ENCODE data around the gene SPAAR. TPM values are rescaled to one million over a fixed set of nuclear protein-coding genes. Genes with fewer than 3 reads are reported as not detected.
"Not testable (repeated sequence)": the region's sequence is repeated elsewhere in the genome, so short reads cannot be mapped to it uniquely, and the experiment has no call there.

The SPAAR gene
- polyA plus RNA-seq, 3 donors = 1.5 to 16.9 (median 14.6) TPM

DNA sequence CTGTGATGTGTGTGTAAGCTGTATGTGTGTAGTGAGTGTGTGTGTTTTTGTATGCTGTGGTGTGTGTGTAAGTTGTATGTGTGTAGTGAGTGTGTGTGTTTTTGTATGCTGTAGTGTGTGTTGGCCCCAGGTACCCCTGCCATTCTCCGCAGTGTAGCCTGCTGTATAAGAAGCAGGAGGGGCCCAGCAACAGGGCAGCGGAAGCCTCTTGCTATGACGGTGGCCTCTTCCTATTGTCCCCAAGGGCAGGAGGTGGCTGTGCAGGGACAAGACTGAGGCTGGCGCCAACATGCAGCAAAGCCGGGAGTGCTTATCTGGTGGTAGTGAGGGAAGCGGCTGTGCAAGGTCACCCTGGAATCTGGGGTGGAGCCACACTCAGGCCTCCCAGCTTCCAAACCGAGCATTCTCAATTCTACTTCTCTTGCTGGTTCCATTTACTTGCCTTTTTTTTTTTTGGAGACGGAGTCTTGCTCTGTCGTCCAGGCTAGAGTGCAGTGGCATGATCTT lies 5.1 kb downstream of the SPAAR start:
- H3K27ac ChIP-seq (ENCODE audit: low read depth, low read length) = no peak overlapping the region
- WGBS, 3 donors = 19 to 32% (median 25%) methylated on average over 9 of the region's 9 CpGs

DNA sequence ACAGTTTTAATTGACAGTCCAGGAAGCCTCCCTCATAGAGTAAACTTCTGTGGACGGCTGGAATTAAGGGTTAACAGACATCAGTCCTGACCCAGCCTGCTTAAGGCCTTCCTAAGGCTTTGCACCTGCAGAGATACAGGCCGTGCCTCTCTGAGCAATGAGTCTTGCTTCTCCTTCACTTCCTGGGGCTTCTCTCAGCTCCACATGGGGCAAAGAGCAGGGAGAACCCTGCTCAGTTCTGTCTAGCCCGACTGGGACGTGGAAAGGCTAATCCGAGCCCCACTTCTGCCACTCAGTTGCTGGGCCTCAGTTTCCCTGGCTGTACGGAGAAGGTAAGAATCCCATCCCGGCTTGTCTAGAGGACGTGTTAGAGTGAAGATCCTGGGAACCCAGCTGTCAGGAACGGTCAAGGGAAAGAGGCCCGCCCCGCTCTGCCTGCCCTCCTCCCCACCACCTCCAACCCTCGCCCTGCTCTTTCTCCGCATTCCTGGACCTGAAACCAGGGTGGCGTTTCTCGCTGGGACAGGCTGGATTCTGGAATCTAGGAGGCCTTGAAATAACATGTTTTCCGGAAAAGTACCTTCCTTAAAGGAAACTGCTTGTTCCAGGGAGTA lies 6.5 kb downstream of the SPAAR start:
- 75 to 84% (median 82%) methylated on average over 16 of the region's 16 CpGs for WGBS, 3 donors
- no peak overlapping the region for H3K27ac ChIP-seq (ENCODE audit: low read depth, low read length)

DNA sequence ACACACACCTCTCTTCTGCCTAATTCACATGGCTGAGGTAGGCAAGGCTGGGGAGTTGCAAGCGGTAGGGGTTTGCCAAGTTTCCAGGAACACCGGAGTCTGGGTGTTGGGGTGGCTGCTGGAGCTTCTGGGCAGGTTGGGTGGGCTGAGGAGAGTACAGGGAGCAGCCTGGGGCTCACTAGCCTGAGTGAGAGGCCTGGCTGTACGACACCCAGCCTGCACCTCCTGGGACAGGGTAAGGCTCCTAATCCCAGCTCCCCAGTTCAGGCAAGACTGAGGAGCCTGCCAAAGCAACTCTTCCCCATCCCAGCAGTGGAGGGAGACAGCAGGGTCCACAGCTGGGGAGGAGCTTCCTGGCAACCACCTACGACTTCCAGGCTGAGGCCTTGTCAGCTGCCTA lies 8.0 kb downstream of the SPAAR start:
- H3K27ac ChIP-seq (ENCODE audit: low read depth, low read length) = no peak overlapping the region
- 70 to 91% (median 76%) methylated on average over 4 of the region's 4 CpGs for WGBS, 3 donors

DNA sequence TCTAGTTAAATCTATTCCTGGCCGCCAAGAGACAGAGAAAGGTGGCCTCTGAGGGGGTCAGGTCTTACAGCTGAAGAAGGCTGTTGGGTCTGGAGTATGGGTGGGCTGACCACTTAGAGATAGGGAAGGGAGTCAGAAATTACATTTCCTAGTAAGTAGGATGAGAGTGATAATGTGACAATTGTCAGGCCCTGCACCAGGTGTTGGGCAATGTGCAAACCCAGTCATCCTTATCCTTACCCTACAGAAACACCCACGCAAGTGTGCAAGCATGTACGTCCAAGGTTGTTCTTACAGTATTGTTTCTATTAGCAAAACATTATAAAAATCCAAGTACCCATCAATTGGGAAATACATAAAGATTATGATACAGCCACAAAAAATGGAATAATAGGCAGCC lies 9.5 kb downstream of the SPAAR start:
- 73 to 87% (median 84%) methylated on average over 3 of the region's 3 CpGs for WGBS, 3 donors

DNA sequence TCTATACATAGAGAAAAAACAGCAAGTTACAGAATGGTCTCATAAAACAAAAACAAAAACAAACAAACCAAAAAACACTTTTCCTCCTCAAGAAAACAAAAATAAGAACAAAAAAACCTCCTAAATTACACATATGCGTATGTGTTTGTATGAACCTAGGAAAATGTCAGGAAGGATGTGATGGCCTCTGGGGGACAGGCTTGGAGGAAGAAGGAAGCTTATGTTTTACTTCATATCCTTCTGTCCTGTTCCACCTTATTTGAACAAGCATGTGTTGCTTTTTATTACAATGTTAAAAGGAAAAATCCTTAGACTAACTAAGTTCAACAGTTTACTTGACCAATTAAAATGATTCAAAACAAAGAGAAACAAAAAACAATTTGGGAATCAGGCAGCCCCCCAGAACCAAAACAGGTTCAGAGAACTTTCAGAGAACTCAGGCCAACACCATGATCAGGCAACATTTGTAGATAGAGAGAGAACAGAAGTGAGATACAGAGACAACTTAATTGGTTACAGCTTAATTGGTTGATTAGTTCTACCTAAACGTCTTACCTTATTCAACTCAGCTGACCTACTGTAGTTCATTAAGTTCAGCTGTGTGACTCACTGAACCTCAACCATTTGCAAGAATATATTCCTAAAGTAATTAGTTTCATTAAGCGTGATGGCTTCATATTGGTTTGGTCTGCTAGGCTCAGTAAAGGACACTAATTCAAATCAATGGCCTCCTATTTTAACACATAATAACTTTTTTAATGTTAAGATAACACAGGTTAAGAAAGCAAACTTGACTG lies 10.1 kb downstream of the SPAAR start:
- no peak overlapping the region for H3K27ac ChIP-seq (ENCODE audit: low read depth, low read length)
- WGBS, 3 donors = 76 to 90% (median 78%) methylated on average over 3 of the region's 3 CpGs

More for the DNA sequence above, 9.5 kb downstream of the SPAAR start:
- no peak overlapping the region for H3K27ac ChIP-seq (ENCODE audit: low read depth, low read length)

DNA sequence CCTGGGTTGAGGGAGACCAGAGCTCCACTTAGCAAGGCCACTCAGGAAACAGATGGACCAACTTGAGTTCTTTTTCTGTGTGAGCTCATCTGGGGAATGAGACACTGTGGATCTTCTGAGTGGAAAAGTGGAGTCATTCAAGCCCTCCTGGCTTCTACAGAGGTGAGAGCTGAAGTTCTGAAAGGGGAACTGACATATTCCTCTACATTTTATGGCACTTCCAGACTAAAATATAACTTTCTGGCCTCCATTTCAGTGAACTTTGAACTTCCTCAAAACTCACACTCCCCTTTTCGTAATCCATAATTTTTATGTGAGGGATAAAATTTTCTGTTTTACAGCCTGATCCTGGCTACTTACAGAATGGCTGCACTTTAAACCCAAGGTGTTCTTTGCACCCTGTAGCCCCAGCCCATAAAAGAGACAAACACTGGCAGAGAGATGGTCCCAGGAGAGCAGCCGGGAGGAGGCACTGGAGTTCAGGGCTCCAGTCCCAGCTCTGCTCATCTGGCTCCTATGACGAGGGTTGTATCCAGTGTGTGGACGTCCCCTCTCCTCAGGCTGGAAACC lies 10.8 kb downstream of the SPAAR start:
- WGBS, 3 donors = 40 to 81% (median 55%) methylated on average over 4 of the region's 4 CpGs

DNA sequence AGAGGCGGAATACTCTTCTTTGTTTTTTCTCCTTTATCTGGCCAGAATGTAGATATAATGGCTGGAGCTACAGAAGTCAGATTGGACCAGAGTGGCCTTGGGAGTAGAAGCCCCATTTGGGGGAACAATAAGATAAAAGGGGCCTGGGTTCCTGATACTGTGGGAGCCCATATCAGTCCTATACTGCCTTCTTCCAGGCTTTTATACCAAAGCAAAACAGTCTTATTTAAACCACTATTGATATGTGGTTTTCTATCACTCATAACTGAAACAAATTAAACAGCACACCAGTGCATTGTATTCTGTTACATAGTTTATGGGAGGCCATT lies 14.3 kb downstream of the SPAAR start:
- 73 to 96% (median 95%) methylated on average over 1 of the region's 1 CpG for WGBS, 3 donors
- H3K27ac ChIP-seq (ENCODE audit: low read depth, low read length) = no peak overlapping the region

More for the DNA sequence above, 10.8 kb downstream of the SPAAR start:
- H3K27ac ChIP-seq (ENCODE audit: low read depth, low read length) = no peak overlapping the region

DNA sequence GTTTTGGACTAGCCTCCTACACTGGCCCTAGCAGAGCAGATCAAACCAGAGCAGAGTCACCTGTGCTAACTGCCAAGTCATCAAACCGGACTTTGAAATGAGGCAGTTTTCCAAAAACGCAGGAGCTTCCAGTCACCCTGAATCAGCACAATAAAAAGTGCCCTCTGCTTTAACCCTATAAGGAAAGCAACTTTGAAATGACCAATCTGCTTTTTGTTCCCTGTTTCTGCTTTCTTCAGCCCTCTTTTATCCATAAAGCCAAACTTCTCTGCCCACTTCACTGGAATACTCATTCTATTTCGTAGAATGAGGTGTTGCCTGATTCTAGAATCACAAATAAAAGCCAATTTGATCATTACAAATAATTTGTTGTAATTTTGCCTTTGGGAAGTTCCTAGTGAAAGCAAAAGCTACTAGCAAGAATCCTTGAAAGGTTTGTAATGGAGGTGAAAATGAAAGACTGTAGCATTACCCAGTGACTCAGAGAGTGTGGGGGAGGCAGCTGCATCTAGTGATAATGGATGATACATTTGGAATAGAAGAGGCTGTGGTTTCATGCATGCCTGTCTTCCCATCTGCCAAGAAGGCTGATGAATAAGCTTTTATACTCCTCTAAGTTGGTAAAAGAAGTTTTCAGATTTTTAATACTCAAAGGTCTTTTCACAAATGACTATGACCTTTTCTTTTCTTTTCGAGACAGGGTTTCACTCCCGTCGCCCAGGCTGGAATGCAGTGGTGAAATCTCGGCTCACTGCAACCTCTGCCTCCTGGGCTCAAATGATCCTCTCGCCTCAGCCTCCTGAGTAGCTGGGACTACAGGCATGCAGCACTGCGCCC lies 14.9 kb downstream of the SPAAR start:
- 57 to 67% (median 60%) methylated on average over 9 of the region's 9 CpGs for WGBS, 3 donors
- no peak overlapping the region for H3K27ac ChIP-seq (ENCODE audit: low read depth, low read length)

DNA sequence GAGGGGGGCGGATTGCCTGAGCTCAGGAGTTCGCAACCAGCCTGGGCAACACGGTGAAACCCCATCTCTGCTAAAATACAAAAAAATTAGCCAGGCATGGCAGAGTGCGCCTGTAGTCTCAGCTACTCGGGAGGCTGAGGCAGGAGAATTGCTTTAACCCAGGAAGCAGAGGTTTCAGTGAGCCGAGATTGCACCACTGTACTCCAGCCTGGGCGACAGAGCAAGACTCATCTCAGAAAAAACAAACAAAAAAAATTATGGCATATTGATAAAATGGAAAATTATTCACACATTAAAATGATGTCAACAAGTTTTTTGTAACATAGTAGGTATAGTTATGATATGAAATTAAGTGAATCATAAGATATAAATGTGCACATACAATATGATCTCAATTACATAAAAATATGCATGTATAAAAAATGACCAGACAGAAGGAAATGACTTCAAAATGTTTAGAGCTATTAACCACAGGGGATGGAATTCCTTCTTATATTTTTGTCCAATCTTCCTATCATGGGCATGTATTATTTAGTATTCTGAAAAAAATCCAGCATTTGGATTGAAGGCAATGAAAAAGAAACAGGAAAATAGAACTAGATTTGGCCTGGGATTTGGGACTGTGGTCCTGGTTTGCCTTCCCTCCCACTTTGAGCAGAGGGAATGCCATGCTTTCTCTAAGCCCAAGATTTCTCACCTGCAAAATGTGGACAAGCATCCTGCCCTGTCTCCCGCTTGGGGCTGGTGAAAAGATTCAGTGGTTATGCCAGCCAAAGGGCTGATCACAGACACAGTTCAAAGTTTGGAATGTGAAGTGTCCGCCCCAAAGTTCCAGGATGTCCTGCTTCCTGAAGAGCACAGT lies 19.5 kb downstream of the SPAAR start:
- 80 to 82% (median 80%) methylated on average over 9 of the region's 9 CpGs for WGBS, 3 donors
- no peak overlapping the region for H3K27ac ChIP-seq (ENCODE audit: low read depth, low read length)

DNA sequence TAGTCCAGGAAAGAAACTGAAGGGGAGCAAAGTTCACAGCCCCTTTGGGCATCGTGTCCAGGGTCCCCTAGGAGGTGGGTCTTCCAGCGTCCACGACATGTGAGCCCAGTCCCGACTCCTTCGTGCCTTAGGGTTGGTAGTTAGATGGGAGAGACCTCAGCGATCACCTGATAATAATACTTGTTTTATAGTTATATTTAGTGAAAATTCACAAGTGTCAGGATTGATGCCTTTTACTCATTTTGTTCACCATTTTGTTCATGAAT lies 20.1 kb downstream of the SPAAR start:
- H3K27ac ChIP-seq (ENCODE audit: low read depth, low read length) = no peak overlapping the region
- 73 to 78% (median 77%) methylated on average over 6 of the region's 6 CpGs for WGBS, 3 donors

DNA sequence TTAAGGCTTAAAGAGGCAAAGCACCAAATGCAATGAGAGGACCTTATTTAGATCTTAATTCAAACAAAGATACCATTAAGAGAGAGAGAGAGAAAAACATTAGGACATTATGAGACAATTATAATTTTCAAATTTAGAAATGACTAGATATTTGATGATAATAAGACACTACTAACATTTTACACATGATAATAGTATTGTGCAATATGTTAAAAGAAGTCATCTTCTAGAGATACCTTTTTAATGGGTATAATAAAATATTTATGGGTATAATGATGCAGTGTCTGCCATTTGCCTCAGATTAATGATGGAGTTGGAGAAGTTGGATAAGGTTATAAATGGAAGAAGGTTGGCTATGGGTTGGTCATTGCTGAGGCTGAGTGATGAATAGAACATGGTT lies 21.2 kb downstream of the SPAAR start:
- H3K27ac ChIP-seq (ENCODE audit: low read depth, low read length) = no peak overlapping the region

DNA sequence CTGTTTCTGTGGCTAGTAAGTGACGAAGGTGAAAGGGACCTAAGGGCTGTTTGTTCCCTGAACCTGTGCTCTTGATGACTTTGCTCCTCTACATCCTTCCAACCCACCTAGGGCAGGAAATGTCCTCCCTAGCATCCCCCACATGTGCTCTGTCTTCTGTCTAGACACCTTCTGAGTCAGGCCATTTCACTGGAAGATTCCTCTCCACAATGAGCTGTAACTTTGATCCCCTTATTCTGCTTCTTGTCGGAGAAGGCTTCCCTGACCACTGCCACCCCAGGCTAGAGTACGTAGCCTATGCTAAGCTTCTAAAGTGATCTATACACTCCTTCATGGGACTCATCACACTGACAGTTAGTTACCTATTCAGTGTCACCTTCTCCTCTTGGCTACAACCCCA lies 21.7 kb downstream of the SPAAR start:
- WGBS, 3 donors = 89 to 97% (median 96%) methylated on average over 3 of the region's 3 CpGs

DNA sequence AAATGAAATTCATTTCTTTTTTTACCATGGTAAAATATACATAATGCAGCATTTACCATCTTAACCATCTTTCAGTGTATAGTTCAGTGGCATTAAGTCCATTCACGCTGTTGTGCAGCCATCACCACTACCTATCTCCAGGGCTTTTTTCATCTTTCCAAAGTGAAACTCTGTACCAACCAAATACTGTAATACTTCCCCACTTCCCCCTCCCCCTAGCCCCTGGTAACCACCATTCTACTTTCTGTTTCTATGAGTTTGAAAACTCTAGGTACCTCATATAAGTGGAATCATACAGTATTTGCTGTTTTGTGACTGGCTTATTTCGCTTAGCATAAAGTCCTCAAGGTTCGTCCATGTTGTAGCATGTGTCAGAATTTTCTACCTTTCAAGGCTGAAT lies 23.4 kb downstream of the SPAAR start:
- WGBS, 3 donors = 85 to 97% (median 87%) methylated on average over 3 of the region's 3 CpGs
- H3K27ac ChIP-seq (ENCODE audit: low read depth, low read length) = no peak overlapping the region

More for the DNA sequence above, 21.7 kb downstream of the SPAAR start:
- H3K27ac ChIP-seq (ENCODE audit: low read depth, low read length) = no peak overlapping the region

DNA sequence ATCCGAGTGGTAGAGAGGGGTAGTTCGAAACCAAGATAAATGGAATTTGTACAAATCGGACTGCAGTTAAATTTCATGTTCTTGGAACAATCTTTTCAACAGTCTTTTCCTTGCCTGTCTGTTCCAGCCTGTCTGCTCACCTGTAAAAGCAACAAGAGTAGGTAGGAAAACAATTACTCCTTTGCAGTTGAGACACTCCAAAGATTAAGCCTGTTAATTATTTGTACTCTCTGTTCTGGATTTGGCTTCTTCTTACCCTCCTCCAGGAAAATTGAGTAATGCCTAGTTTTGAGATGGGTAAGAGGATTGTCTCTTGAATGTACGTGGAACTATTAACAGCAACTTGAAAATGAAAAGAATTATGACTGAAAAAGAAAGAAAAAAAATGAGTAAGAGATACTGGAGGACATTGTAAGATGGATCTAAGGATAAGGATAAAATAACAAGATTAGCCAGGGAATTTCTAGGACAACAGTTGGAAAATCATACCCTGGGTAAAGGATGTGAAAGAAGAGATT lies 24.3 kb downstream of the SPAAR start:
- no peak overlapping the region for H3K27ac ChIP-seq (ENCODE audit: low read depth, low read length)
- 80 to 85% (median 83%) methylated on average over 4 of the region's 4 CpGs for WGBS, 3 donors

DNA sequence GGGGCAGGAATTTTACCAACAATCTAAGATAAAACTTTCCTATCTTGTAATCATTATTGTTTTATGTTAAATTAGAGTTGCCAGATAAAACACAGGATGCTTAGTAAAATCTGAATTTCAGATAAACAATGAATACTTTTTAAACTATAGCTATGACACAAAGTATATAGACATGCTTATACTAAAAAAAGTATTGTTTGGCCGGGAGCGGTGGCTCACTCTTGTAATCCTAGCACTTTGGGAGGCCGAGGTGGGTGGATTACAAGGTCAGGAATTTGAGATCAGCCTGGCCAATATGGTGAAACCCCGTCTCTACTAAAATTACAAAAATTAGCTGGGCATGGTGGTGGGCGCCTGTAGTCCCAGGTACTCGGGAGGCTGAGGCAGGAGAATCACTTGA lies 24.8 kb downstream of the SPAAR start:
- 92 to 96% (median 95%) methylated on average over 6 of the region's 6 CpGs for WGBS, 3 donors
- not testable (repeated sequence) for H3K27ac ChIP-seq (ENCODE audit: low read depth, low read length)

DNA sequence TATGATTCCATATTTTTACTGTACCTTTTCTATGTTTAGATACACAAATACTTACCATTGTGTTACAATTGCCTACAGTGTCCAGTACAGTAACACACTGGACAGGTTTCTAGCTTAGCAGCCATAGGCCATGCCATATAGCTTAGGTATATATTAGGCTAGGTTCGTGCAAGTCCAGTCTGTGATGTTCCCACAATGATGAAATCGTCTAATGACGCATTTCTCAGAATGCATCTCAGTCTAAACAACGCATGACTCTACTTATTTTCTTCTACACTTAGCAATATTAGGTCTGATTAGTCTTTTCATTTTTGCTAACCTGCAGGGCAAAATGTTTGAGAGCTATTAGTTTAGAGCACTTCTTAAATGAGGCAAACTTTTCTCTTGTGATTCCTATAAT lies 26.0 kb downstream of the SPAAR start:
- WGBS, 3 donors = 93 to 96% (median 95%) methylated on average over 4 of the region's 4 CpGs
- H3K27ac ChIP-seq (ENCODE audit: low read depth, low read length) = no peak overlapping the region

DNA sequence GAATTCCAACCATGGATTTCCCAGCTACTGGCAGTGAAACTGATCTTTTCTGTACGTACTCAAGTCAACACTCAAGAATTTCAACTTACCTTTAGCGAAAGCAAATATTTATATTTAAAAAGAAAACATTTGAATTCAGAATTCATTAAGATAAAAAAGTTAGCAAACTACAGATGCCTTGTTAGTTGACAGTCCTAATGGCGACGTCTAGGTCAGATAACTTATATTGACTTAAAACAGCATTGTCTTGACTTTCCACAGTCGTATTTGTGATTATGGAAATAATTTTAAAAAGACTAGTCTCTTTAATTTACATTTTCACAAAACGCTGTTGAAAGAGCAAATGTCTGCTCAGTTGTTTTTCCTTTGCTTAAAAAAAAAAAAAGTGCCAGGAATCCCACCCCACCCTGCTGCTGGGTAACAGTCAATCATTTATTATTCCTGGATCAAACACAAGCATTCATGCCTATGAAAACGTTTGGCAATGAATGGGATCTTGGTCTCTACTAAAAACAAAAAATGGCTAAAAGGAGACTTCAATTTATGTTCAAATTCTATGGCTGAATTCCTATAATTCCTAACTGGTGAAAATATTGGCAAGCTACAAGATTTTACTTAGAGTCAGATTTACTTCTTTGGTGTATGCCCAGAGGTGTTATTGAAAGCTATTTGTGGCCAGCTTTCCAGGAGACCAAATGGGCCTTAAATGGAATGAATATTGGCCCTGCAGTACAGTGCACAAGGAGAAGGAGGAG lies 26.6 kb downstream of the SPAAR start:
- 25 to 74% (median 61%) methylated on average over 7 of the region's 7 CpGs for WGBS, 3 donors
- no peak overlapping the region for H3K27ac ChIP-seq (ENCODE audit: low read depth, low read length)
